ENCODE results near the gene JUNB.

DNA sequence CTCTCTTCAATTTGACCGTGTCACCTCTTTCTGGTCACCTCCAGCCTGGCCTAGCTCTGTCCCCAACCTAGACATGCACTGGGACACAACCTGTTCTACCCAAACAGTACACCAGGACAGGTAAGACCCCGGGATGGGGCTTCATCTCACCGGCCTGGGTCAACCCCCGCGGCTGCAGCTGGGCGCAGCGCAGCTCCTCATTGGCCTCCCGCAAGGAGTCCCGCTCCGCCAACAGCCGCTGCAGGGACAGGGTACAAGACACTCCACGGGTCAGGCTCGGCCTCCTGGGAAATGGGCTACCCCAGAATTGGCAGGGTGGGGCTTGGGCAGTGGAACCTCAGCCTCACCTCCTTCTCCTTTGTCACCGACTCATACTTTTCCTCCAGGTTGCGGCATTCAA lies 23.6 kb upstream of the JUNB start:
- TF ChIP-seq, protein P1, sequence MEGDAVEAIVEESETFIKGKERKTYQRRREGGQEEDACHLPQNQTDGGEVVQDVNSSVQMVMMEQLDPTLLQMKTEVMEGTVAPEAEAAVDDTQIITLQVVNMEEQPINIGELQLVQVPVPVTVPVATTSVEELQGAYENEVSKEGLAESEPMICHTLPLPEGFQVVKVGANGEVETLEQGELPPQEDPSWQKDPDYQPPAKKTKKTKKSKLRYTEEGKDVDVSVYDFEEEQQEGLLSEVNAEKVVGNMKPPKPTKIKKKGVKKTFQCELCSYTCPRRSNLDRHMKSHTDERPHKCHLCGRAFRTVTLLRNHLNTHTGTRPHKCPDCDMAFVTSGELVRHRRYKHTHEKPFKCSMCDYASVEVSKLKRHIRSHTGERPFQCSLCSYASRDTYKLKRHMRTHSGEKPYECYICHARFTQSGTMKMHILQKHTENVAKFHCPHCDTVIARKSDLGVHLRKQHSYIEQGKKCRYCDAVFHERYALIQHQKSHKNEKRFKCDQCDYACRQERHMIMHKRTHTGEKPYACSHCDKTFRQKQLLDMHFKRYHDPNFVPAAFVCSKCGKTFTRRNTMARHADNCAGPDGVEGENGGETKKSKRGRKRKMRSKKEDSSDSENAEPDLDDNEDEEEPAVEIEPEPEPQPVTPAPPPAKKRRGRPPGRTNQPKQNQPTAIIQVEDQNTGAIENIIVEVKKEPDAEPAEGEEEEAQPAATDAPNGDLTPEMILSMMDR (IDR thresholded peaks at IDR 0.05 in 2 of 3, conservative IDR thresholded peaks at IDR 0.05 in 1 of 3; ENCODE audit: borderline replicate concordance in 1 of 3, insufficient read depth in 1 of 3, low read depth in 2 of 3, low read length in 2 of 3) = no peak
- TF ChIP-seq POLR2AphosphoS5 (IDR thresholded peaks at IDR 0.05; ENCODE audit: low read depth, low read length) = no peak
- no peak for TF ChIP-seq EZH2phosphoT487 (IDR thresholded peaks at IDR 0.05; ENCODE audit: borderline replicate concordance)
- no peak for TF ChIP-seq POLR2A (IDR thresholded peaks at IDR 0.05; ENCODE audit: borderline replicate concordance, extremely low read depth, insufficient read depth, insufficient read length)
